Stimulated activated CD4-positive, alpha-beta T cell treated with anti-CD3 and anti-CD28 coated beads, Interleukin-4, amount 100 ng/mL, for 24 hours (primary cell): Measurements from ENCODE around the gene SLC16A7.
"Not testable (repeated sequence)": the region's sequence is repeated elsewhere in the genome, so short reads cannot be mapped to it uniquely, and the experiment has no call there.

Experiments used
- DNase-seq: peaks from one replicate; pipeline ENCODE4 v3.0.0-alpha.2; 2020

The SLC16A7 gene

DNA sequence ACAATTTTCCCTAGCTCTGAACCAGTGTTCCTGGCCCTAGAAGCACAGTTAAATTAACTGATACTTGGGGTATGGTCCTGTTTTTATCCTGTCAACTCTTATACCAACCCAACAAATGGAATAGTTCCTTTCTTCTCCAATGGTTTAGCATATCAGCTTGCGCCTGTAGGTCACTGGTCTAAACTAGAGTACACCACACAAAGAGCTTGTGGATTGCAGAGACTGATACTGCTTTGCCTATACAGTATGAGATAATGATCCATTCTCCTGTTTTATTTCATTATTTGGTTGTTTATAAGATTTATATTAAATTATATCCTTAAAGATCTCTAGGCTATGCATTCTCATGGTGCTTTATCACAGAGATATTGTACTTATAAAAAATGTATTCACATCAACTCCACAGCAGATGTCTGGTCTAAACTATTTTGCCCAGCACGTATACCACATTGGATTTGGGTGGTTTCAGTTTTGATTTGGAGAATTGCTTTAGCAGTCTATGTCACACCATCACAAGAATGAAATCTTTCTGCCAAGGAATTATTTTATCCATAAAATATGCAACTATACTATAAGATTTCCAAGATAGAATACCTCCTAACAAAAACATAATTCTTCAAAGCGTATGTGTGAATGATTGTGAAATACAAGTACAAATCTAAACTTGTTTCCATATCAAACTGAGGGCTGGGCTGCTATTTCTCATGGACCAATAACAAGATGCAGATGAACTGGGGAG, 142.1 kb downstream of the SLC16A7 start:
- no peak for DNase-seq

DNA sequence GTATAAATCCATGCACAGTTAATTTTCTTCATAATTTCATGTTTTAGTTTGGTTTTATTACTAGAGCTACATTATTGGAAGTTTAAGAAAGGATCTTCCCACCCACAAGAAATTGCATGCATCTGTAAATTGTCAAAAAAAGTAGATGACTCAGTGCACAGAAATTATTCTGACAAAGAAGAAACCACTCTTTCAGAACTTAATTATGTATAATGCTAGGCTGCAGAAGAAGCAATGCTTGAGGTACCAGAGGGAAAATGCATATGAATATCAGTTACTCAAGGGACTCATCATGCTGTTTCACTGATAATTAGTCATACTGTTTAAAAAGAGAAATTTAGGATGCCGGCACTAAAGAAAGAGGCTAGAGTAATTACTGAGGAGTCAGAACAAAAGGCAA, 147.0 kb downstream of the SLC16A7 start:
- DNase-seq, result no peak

DNA sequence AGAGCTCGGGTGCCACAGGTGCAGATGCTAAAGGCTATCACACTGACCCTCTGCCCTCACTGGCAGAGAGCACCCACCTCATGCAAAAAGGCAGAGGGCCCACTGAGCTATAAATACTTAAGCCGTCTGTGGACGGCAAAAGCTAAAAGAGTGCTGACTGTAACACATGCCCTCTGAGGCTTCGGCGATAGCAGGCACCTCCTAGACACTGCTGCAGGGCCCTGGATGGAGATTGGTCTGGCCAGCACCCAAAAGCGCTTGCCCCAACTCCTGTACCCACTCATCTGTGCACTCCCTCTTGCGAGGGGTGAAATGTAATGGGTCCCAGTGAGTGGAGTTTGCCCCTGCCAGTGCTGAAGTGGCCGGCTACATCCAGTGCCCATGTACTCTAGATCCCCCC, 148.7 kb downstream of the SLC16A7 start:
- DNase-seq, result no peak

DNA sequence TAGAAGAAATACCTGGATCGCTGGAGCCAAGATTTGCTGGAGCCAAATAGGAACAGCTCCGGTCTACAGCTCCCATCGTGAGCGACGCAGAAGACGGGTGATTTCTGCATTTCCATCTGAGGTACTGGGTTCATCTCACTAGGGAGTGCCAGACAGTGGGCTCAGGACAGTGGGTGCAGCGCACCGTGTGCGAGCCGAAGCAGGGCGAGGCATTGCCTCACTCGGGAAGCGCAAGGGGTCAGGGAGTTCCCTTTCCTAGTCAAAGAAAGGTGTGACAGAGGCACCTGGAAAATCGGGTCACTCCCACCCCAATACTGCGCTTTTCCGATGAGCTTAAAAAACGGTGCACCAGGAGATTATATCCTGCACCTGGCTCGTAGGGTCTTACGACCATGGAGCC, 155.3 kb downstream of the SLC16A7 start:
- not testable (repeated sequence) for DNase-seq

DNA sequence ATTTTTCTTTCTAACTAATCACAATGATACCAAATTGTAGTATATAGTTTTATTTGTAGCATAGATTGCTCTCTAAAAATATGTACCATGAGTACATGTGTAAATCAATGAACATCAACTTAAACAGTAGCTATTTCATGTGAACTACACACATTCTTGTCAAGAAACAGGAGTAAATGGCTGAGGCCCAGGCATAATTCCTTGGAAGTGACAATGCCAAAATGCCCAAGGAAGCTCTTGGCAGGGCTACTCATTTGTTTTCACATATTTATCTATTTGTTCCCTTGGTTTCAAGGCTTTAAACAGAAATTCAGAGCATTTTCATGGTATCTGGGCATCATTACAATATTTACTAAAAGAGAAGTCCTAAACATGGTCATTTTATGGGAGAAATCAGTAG, 165.7 kb downstream of the SLC16A7 start:
- DNase-seq, result no peak

DNA sequence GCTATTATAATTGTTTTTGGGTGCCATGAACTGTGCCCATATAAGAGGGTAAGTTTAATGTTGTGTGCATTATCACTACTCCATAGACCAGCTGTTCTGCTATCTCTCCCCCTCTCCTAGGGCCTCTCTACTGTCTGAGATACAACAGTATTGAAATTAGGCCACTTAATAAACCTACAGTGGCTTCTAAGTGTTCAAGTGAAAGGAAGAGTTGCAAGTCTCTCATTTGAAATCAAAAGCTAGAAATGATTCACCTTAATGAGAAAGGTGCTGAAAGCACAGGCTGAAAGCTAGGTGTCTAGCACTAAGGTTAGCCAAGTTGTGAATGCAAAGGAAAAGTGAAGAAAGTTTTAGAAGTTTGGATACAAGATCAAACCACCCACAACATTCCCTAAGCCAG, 168.0 kb downstream of the SLC16A7 start:
- DNase-seq, result no peak

DNA sequence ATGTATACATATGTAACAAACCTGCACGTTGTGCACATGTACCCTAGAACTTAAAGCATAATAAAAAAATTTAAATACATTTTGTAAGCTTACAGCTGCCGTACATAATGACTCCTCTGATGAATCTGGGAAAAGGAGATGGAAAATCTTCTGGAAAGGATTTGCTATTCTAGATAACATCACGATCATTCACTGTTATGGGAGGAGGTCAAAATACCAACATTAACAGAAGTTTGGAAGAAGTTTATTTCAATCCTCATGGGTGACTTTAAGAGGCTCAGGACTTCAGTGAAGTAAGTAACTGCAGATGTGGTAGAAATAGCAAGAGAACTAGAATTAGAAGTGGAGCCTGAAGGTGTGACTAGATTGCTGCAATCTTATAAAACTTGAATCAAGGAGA, 172.2 kb downstream of the SLC16A7 start:
- DNase-seq, result no peak

DNA sequence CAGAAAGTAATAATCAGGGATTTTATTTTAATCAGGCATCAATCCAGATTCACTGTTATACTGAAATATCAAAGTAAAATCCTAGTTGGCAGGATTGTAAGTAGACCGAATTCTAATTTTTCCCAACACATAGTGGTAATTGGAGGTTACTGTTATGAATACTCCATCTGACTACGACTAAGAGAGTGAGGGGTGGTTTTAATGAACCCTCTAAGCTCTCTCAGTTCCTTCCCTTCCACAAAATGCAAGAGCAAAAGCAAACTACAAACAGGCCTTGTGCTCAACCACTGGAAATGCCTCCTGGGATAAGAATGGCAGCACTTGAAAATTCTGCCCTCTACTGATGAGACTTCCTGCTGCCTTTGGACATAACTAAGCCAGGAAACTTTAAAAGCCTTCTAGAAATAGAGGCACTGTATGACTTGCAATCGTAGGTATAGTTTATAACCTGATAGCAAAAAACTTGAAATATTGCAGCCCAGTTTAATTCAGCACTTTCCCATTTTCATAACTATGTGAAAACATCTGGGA, 184.8 kb downstream of the SLC16A7 start:
- DNase-seq, result no peak

DNA sequence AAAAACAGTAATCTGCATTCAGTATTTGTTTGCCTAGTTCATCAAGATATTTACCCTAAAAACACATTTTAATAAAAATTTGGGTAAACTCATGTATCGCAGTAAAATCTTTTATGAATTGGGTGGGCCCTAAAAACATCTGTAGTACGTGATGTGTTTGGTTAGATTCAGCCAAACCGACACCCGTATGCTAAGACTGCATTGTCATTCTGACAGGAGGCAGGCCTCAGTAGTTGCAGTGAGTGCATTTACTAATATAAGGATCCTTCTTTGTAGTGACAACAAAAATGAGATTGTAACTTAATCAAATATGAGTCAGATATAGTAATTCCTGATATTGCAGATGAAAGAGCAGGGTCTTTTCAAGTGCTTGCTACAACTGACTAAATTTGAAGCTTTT, 191.8 kb downstream of the SLC16A7 start:
- DNase-seq, result no peak

DNA sequence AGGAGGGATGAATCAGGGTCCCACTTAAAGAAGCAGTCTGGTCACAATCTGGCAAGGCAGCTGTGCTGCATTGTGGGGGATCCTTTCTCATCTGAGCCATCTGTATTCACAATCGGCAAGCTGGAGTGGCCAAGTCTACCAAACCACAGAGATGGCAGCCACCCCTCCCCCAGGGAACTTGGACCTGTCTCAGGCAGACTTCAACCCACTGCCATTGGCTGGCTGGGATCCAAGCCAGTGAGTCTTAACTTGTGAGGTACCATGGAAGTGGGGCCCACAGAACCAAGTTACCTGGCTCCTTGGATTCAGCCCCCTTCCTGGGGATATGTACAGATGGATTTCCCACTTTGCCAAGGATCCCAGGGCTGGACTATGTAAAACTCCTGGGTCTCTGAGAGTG, 196.8 kb downstream of the SLC16A7 start:
- DNase-seq, result no peak

DNA sequence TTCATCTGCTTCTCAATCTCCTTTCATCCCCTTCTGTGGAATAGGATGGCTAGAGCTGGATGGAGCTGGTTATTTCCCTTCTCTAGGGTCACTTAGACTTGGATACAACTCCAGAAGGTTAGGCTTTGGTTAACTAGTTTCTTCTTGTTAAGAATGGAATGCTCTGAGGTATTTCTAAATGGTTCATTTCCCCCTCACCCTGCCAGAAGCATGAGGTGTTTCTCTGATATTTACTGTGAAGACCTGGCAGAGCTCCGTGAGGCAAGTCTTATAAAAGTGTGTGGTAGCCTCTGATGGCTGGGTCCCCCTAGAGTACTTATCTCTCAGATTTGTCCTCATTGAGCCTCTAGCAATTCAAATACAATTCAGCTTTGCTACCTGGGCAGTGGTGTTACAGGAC, 207.9 kb downstream of the SLC16A7 start:
- no peak for DNase-seq

DNA sequence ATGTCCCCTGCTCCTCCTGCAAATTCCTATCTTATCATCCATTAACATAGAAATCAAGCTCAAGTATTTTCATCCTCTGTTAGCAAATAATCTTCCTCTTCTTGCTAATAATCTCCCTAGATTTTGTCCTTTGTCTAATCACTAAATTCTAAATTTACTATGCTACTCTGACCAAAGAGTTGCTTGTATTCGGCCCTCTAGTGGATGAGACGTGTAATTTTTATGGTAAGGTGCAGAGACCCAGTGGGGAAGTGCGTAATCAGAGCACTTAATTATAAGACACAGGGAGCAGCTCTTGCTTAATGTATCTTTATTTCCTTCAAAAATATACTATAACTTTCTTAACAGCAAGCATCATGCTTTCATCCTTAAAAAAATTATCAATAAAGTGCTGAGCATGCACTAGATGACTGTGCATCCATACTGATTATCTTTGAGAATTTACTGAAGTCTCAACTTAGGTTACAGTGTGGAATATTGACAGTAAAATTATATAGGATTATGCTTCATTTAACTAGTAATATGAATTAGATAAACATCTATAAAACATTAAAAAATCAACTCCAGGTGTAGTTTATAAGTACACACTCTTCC, 212.6 kb downstream of the SLC16A7 start:
- peak; percentile 11 for DNase-seq

DNA sequence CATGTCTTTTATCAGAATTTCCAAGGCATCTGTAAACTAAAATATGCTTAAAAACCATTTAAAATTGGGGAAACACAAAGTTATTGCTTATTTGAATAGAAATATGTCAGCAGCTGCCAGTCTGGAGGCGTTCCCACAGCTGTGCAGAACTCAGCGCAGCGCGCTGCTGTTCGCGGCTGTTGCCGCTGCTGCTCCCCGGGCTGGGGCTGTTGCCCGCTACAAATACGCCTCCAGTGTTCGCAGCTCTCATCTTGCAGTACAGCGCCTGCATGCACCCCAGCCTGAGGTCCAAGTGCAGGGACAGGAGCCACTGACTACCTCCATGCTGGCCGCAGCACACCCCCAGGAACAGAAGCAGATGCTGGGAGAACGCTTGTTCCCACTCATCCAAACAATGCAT, 216.2 kb downstream of the SLC16A7 start:
- no peak for DNase-seq

DNA sequence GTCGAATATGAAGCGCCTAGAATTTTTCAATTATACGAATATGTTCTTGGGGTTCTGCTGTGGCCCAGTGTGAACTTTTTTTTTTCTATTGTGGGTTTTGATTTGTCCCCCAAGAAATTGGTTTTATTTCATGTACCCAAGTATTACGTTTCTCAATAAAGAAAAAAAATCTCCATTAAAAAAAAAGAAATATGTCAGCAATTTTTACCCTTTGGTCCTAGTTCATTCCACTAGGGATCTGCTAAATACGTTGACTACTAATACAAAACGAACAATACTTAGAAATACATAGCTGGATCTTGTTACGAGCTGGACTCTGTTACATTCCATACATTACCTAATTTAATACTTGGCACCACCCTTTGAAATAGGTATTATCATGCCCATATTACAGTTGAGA, 216.9 kb downstream of the SLC16A7 start:
- no peak for DNase-seq

DNA sequence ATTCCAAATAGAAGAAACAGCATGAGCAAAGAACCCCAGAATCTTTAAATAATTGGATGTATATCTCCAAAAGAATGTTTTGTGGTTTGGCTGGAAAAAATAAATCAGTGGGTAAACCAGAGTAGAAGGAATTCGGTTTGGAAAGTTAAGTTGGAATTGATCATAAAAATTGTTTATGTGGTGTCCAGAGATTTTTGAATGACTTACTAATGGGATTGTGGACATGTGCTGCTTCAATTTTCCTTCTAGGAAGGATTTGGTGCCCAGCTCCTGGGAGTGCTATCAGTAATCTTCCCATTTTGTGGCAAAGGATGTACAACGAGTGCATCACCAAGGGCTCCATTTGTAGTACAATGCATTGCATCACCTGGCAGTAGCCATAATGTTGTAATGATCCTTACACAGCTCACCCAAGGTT, 224.8 kb downstream of the SLC16A7 start:
- no peak for DNase-seq

DNA sequence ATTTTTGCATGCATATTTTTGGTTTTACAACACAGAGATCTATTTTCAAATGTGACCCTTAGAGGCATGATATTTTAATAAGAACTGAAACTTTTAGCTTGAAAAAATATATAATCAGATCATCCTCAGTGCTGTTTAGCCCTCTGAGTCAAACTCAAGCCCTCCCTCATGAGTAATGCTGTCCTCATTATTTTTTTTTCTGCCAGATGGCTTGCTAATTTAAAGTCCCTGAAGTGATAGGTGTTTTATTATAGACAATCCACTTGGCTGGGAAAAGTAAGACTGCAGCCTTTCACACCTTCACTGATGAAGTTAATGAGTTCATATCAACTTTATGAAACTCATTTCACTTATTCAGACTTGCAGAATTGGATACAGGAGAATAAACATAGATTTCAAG, 227.7 kb downstream of the SLC16A7 start:
- DNase-seq, result no peak

DNA sequence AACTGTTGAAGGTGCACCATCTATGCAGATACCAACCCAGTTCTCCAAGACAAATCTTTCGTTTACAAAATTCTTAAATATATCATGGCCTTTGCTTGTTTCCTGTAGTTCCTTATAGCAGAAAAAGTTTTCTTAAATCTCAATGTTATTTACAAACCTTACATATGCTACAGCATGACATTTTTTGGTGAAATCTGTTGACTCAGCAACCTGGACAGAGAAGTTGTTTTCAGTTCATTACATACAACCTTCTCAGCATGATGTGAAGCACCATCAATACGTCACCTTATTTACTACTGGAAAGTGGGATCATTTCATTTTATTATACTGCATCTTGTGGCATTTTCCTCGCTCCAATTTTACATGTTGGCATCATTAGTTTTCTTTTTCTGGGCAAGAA, 231.9 kb downstream of the SLC16A7 start:
- no peak for DNase-seq

DNA sequence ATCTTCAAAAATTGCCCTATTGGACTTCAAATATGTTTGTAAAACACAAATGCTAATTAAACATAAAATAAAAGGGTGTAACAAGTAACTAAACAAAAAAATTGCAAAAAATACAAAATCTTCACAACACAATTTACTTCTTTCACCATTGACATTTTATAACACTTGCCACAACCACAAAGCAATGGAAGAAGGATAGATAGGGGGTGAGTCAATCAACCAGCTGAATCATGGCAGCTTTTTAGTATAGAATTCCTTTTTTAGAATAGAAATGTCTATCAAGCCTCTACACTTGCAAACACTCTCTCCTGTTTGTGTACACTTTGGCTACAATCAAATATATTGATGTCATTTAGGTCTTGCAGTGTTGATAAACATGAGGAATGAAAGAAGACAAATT, 232.7 kb downstream of the SLC16A7 start:
- no peak for DNase-seq

DNA sequence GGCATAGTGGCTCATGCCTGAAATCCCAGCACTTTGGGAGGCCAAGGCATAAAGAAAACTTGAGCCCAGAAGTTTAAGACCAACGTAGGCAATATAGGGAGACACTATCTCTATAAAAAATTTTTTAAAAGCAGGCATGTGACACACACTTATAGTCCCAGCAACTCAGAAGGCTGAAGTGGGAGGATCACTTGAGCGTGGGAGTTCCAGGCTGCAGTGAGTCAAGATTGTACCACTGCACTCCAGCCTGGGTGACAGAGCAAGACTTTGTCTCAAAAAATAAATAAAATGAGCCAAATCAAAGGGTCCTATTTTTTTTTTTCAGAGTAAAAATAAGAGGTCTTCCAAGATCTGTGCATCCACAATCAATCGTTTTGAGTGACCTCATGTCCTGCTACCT, 237.6 kb downstream of the SLC16A7 start:
- DNase-seq, result no peak

DNA sequence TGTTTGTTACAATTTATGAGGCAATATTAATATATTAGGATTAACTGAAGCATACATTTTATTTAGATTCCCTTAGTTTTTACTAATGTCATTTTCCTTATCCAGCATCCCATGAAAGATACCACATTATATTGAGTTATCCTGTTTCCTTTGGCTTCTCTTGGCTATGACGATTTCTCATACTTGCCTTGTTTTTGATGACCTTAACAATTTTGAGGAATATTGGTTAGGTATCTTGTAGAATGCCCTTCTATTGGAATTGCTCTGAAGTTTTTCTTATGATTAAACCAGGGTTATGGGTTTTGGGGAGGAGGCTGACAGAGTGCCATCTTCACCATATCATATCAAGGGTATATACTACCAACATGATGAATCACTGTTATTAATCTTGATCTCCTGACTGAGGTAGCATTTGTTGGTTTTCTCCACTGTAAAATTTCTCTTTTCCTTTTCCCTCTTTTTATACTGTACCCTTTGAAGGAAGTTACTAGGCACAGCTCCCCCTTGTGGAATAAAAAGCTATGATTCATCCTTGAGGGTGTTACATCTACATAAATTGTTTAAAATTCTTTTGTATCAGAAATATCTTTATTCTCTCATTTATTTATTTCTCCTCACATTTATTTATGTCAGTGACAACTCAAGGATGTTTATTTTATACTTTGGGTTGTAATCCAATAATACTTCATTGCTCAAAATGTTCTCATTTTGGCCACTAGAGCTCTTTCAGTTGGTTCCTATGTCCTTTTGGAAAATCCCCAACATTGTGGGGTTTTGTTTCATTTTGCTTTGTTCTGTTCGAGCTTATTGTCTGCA, 239.0 kb downstream of the SLC16A7 start:
- no peak for DNase-seq
